Activated T-helper 17 cell treated with anti-CD3 and anti-CD28 coated beads, Interleukin-2, amount 50 U/mL, for 72 hours (primary cell): ENCODE measurements around the gene GET4. TPM values are rescaled to one million over a fixed set of nuclear protein-coding genes. Genes with fewer than 3 reads are reported as not detected.

ENCODE experiments used
- ATAC-seq: fragments of 150-1000 bp; cut with Tn5 transposase; replicated peaks from 2 replicates; pipeline ENCODE4 v1.10.0; 2021; ENCODE audit warnings: mild to moderate bottlenecking, moderate library complexity
- H3K27ac Mint-ChIP-seq: one replicate; pipeline ENCODE4 v1.8.0; 2022; ENCODE audit warnings: mixed read lengths
- H3K27me3 Mint-ChIP-seq: one replicate; pipeline ENCODE4 v1.8.0; 2022; ENCODE audit warnings: mixed read lengths
- H3K36me3 Mint-ChIP-seq: one replicate; pipeline ENCODE4 v1.8.0; 2022; ENCODE audit warnings: low read depth, mild to moderate bottlenecking, mixed read lengths
- H3K4me1 Mint-ChIP-seq: one replicate; pipeline ENCODE4 v1.8.0; 2022; ENCODE audit warnings: mixed read lengths
- H3K4me3 Mint-ChIP-seq: one replicate; pipeline ENCODE4 v1.8.0; 2022; ENCODE audit warnings: mild to moderate bottlenecking, mixed read lengths
- H3K9me3 Mint-ChIP-seq: one replicate; pipeline ENCODE4 v1.8.0; 2022; ENCODE audit warnings: mixed read lengths
- total RNA-seq, 2 donors: library from RNA; stranded (reverse); gene quantifications; one replicate each; pipeline ENCODE4 v1.2.3, GENCODE V29; 2022

Gene GET4
- total RNA-seq, 2 donors from 2014 or later, result 17.1 to 43.0 TPM

- Mint-ChIP-seq H3K4me3 (no peak overlapping the region), H3K4me1 (no peaks in the 10 kb centered on the region), H3K27ac (no peak overlapping the region), H3K9me3 (no peaks in the 10 kb centered on the region), H3K27me3 (no peaks in the 10 kb centered on the region), H3K36me3 (peaks cover 89% of the 10 kb centered on the region)
- no peak for ATAC-seq
Measured at GRCh38 chr7:854118-854775, 22.1 kb upstream of the GET4 start.

DNA sequence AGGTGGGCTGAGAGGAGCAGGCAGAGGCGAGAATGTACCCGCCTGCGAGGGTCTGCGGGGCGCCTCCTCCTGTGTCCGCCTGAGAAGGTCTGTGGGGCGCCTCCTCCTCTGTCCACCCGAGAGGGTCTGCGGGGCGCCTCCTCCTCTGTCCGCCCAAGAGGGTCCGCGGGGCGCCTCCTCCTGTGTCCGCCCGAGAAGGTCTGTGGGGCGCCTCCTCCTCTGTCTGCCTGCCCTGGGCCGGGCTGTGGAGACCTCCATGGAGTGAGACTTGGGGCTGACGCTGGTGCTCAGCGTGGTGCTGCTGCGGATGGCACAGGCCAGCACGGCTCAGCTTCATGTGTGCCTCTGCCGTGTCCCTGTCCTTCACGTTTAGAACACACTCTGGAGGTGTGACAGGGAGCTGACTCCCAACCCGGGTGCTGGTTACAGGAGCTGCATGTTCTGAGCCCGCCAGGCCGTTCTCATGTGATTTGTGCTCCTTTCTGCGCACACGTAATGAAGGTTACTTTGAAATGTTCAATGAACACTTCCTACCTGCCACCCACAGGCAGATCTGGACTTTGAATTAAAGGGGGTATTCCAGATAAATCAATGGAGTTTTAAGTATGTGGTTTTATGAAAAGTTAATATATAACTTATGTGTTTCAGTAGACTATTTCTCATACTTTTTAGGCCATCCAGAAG, 20.5 kb upstream of the GET4 start:
- H3K4me1 Mint-ChIP-seq, result no peaks in the 10 kb centered on the region
- no peak for ATAC-seq
- no peak overlapping the region for H3K4me3 Mint-ChIP-seq
- no peak overlapping the region for H3K27ac Mint-ChIP-seq
- H3K9me3 Mint-ChIP-seq, result no peaks in the 10 kb centered on the region
- H3K27me3 Mint-ChIP-seq, result no peaks in the 10 kb centered on the region
- peaks cover 91% of the 10 kb centered on the region for H3K36me3 Mint-ChIP-seq

GRCh38 chr7:856444-857095, 19.8 kb upstream of the GET4 start:
- no peak for ATAC-seq
- no peaks in the 10 kb centered on the region for H3K4me1 Mint-ChIP-seq
- H3K36me3 Mint-ChIP-seq, result peaks cover 92% of the 10 kb centered on the region

GRCh38 chr7:857661-858060, 18.7 kb upstream of the GET4 start:
- no peaks in the 10 kb centered on the region for H3K27me3 Mint-ChIP-seq
- no peak for ATAC-seq
- no peak overlapping the region for H3K27ac Mint-ChIP-seq
- H3K9me3 Mint-ChIP-seq, result no peaks in the 10 kb centered on the region
- H3K4me3 Mint-ChIP-seq, result no peak overlapping the region
- H3K4me1 Mint-ChIP-seq, result no peaks in the 10 kb centered on the region
- peaks cover 92% of the 10 kb centered on the region for H3K36me3 Mint-ChIP-seq

More at GRCh38 chr7:856444-857095, 19.8 kb upstream of the GET4 start:
- H3K27me3 Mint-ChIP-seq, result no peaks in the 10 kb centered on the region
- H3K9me3 Mint-ChIP-seq, result no peaks in the 10 kb centered on the region
- H3K4me3 Mint-ChIP-seq, result no peak overlapping the region
- no peak overlapping the region for H3K27ac Mint-ChIP-seq

- ATAC-seq, result no peak
- H3K4me1 Mint-ChIP-seq, result no peaks in the 10 kb centered on the region
- no peak overlapping the region for H3K27ac Mint-ChIP-seq
- H3K4me3 Mint-ChIP-seq, result no peak overlapping the region
- H3K27me3 Mint-ChIP-seq, result no peaks in the 10 kb centered on the region
- H3K9me3 Mint-ChIP-seq, result no peaks in the 10 kb centered on the region
- peaks cover 88% of the 10 kb centered on the region for H3K36me3 Mint-ChIP-seq
Measured at GRCh38 chr7:859359-860030, 16.9 kb upstream of the GET4 start.

DNA sequence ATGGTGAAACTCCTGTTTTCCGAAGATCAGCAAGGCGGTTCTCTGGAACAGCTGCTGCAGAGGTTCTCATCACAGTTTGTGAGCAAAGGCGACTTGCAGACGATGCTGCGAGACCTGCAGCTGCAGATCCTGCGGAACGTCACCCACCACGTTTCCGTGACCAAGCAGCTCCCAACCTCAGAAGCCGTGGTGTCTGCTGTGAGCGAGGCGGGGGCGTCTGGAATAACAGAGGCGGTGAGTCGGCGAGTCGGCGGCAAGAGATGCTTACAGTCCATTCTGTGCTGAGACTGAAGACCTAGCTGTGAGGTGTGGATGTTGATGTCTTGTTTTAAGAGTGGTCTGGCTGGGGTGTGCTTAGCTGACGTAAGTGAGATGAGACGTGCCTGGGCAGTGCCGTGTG, 16.2 kb upstream of the GET4 start:
- ATAC-seq, result no peak
- no peak overlapping the region for H3K27ac Mint-ChIP-seq
- H3K9me3 Mint-ChIP-seq, result no peaks in the 10 kb centered on the region
- no peak overlapping the region for H3K4me3 Mint-ChIP-seq
- no peaks in the 10 kb centered on the region for H3K4me1 Mint-ChIP-seq
- H3K36me3 Mint-ChIP-seq, result peaks cover 88% of the 10 kb centered on the region
- no peaks in the 10 kb centered on the region for H3K27me3 Mint-ChIP-seq

DNA sequence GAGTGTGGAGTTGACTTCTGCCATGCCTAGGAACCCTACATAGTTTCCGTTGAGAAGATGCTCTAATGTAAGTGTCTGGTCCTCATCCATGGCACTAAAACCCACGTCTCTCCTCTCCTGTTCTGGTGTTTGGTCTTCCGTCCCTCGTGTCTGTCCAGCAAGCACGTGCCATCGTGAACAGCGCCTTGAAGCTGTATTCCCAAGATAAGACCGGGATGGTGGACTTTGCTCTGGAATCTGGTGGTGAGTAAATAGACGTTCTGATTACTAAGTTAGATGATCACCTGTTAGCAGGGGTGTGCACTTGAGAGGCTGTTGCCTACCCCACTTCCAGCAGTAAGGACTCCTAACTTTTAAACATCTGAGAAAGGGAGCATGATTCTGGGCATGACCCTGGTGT, 15.1 kb upstream of the GET4 start:
- ATAC-seq, result no peak
- H3K36me3 Mint-ChIP-seq, result peaks cover 90% of the 10 kb centered on the region
- no peak overlapping the region for H3K27ac Mint-ChIP-seq
- no peaks in the 10 kb centered on the region for H3K9me3 Mint-ChIP-seq
- no peaks in the 10 kb centered on the region for H3K4me1 Mint-ChIP-seq
- no peak overlapping the region for H3K4me3 Mint-ChIP-seq
- H3K27me3 Mint-ChIP-seq, result no peaks in the 10 kb centered on the region

- Mint-ChIP-seq H3K4me3 (no peak overlapping the region), H3K36me3 (peaks cover 92% of the 10 kb centered on the region), H3K4me1 (no peaks in the 10 kb centered on the region), H3K9me3 (no peaks in the 10 kb centered on the region), H3K27me3 (no peaks in the 10 kb centered on the region), H3K27ac (no peak overlapping the region)
- no peak for ATAC-seq
Measured at GRCh38 chr7:862157-862556, 14.2 kb upstream of the GET4 start.

DNA sequence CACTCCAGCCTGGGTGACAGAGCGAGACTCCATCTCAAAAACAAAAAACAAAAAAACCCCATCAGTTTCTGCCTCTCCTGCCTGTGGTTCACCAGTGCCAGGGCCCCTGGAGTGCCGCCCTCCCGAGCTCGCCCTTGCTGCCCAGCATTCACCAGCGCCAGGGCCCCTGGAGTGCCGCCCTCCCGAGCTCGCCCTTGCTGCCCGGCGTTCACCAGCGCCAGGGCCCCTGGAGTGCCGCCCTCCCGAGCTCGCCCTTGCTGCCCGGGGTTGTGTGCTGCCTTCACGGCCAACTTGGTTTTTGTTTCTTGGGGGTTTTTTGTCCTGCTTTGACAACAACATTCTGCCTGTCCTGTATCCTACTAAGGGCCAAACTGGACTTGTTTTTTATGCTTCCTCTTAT, 13.2 kb upstream of the GET4 start:
- H3K4me1 Mint-ChIP-seq, result no peaks in the 10 kb centered on the region
- H3K27ac Mint-ChIP-seq, result no peak overlapping the region
- H3K36me3 Mint-ChIP-seq, result peaks cover 94% of the 10 kb centered on the region
- H3K9me3 Mint-ChIP-seq, result no peaks in the 10 kb centered on the region
- H3K4me3 Mint-ChIP-seq, result no peak overlapping the region
- no peak for ATAC-seq
- no peaks in the 10 kb centered on the region for H3K27me3 Mint-ChIP-seq

GRCh38 chr7:865921-866320, 10.4 kb upstream of the GET4 start:
- Mint-ChIP-seq H3K4me3 (no peak overlapping the region), H3K4me1 (no peaks in the 10 kb centered on the region), H3K36me3 (peaks cover 82% of the 10 kb centered on the region), H3K27ac (no peak overlapping the region), H3K27me3 (no peaks in the 10 kb centered on the region), H3K9me3 (no peaks in the 10 kb centered on the region)
- no peak for ATAC-seq

- no peaks in the 10 kb centered on the region for H3K4me1 Mint-ChIP-seq
- no peak for ATAC-seq
- no peak overlapping the region for H3K4me3 Mint-ChIP-seq
- no peaks in the 10 kb centered on the region for H3K27me3 Mint-ChIP-seq
- no peaks in the 10 kb centered on the region for H3K9me3 Mint-ChIP-seq
- no peak overlapping the region for H3K27ac Mint-ChIP-seq
- peaks cover 81% of the 10 kb centered on the region for H3K36me3 Mint-ChIP-seq
Measured at GRCh38 chr7:867001-867405, 9.4 kb upstream of the GET4 start.

GRCh38 chr7:867406-868188, 8.8 kb upstream of the GET4 start:
- Mint-ChIP-seq H3K9me3 (no peaks in the 10 kb centered on the region), H3K36me3 (peaks cover 81% of the 10 kb centered on the region), H3K4me1 (no peaks in the 10 kb centered on the region), H3K27me3 (no peaks in the 10 kb centered on the region), H3K4me3 (no peak overlapping the region), H3K27ac (no peak overlapping the region)
- no peak for ATAC-seq

GRCh38 chr7:868189-868486, 8.2 kb upstream of the GET4 start:
- ATAC-seq, result no peak
- Mint-ChIP-seq H3K27ac (no peak overlapping the region), H3K4me3 (no peak overlapping the region), H3K9me3 (no peaks in the 10 kb centered on the region), H3K4me1 (peaks cover 2% of the 10 kb centered on the region), H3K27me3 (no peaks in the 10 kb centered on the region), H3K36me3 (peaks cover 84% of the 10 kb centered on the region)

- Mint-ChIP-seq H3K4me3 (no peak overlapping the region), H3K9me3 (no peaks in the 10 kb centered on the region), H3K27me3 (no peaks in the 10 kb centered on the region), H3K36me3 (peaks cover 81% of the 10 kb centered on the region), H3K4me1 (peaks cover 7% of the 10 kb centered on the region), H3K27ac (no peak overlapping the region)
- no peak for ATAC-seq
Measured at GRCh38 chr7:869348-869747, 7.0 kb upstream of the GET4 start.
